PFSK-1 (cell line): ENCODE data around the gene LRMDA.

Experiments used
- SIN3A ChIP-seq: IDR thresholded peaks from 2 replicates; pipeline ENCODE4 v1.6.1; 2012; ENCODE audit warnings: mild to moderate bottlenecking, low read length, moderate library complexity, borderline replicate concordance; ENCODE audit not compliant: insufficient read depth
- TAF1 ChIP-seq: IDR thresholded peaks from 2 replicates; pipeline ENCODE4 v1.6.1; 2012; ENCODE audit warnings: low read length, control low read depth, borderline replicate concordance; ENCODE audit not compliant: insufficient read depth

GRCh38 chr10:75717126-75717916, 285.9 kb downstream of the LRMDA start:
- TF ChIP-seq SIN3A (no peak), TAF1 (no peak)
